HG02588 (cell line): ENCODE results near the gene TBC1D1.

Experiments
- ATAC-seq: cut with Tn5 transposase; IDR thresholded peaks from one replicate; pipeline ENCODE4 v1.9.1; 2021; ENCODE audit warnings: mild to moderate bottlenecking, moderate library complexity; ENCODE audit not compliant: unreplicated experiment

TBC1D1 gene

GRCh38 chr4:38182334-38182998, 291.6 kb downstream of the TBC1D1 start:
- ATAC-seq, result no peak

DNA sequence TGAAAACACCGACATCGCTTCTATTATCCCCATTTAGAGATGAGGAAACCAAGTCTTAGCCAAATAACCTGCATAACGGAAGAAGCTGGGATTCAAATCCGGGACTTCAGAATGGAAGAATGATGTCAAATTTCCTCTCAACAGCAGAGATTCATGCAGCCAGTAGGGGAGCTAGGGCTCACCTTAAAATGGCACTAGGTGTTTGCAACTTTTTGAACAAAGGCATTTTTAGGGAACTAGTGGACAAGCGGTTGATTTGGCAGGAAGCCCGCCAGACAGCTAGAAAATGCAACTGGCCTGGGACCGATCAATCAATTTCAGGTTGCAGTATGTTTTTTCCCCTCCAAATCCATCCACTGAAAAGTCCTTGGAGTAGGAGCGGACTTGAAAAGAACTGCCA, 293.5 kb downstream of the TBC1D1 start:
- no peak for ATAC-seq

GRCh38 chr4:38185406-38186144, 294.7 kb downstream of the TBC1D1 start:
- no peak for ATAC-seq

DNA sequence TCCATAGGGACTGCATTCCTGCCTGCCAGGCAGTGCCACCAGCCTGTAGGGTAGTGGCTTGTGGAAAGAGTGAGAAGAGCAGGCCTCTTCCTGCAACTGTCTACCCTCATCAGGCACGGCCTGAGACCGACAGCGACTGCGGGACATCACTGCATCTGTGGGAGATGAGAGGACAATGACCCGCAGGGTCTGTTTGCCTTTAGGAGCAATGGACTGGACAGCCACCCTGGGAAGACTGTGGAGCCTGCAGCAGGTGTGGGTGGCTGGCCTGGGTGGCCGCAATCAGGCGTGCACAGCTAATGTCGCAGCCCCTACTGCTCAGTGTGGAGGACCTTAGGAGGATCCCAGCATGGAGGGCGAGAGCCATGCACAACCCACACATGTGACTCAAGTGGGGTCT, 297.3 kb downstream of the TBC1D1 start:
- ATAC-seq, result no peak

DNA sequence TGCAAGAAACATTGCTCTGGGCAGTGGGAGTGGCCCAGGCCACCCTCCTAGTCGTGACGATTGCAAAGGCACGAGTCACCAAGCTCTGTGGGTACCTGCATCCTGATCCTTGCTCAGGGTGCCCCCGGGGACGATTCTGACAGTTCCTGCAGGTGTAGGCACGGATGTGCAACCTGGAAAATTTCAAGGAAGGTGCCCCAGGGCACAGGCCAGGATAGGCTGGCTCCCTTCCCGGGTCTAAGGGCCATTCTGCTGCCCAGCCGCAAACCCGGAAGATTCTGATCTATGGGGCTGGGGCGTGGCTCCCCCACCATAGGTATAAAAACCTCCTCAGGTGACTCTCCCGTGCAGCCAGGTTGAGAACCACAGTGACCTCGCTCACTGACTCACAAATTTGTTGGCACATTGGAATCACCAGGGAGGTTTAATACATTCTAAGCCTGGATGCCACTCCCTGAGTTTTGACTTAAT, 297.8 kb downstream of the TBC1D1 start:
- ATAC-seq, result no peak
